Spleen (tissue), 11 donors: Measurements from ENCODE around the gene CCDC138. TPM values are rescaled to one million over a fixed set of nuclear protein-coding genes. Genes with fewer than 3 reads are reported as not detected.

Source experiments
- DNase-seq: peaks from one replicate; pipeline ENCODE4 v3.0.0-alpha.2; 2020
- H3K27ac ChIP-seq, 8 donors: fragments of 200-600 bp; sonication (generic) in 7 of 8; 1 replicate in 4 of 8; 2 replicates in 4 of 8; pipeline versions ENCODE4 v1.5.0 to v1.8.0; 2016 to 2021; ENCODE audit warnings: inconsistent platforms in 4 of 8, mild to moderate bottlenecking in 4 of 8, moderate library complexity in 1 of 8
- H3K27me3 ChIP-seq, 7 donors: fragments of 200-600 bp; sonication (generic) in 6 of 7; replicated peaks in 1 of 7; 1 replicate in 4 of 7; 2 replicates in 3 of 7; pipeline versions ENCODE4 v1.5.0 to v1.8.0; 2016 to 2021; ENCODE audit warnings: inconsistent platforms in 3 of 7, mild to moderate bottlenecking in 1 of 7
- H3K36me3 ChIP-seq, 6 donors: fragments of 200-600 bp; sonication (generic) in 5 of 6; 1 replicate in 4 of 6; 2 replicates in 2 of 6; pipeline versions ENCODE4 v1.5.0 to v1.8.0; 2016 to 2021; ENCODE audit warnings: inconsistent platforms in 2 of 6
- H3K4me1 ChIP-seq, 6 donors: fragments of 200-600 bp; sonication (generic) in 5 of 6; 1 replicate in 3 of 6; 2 replicates in 3 of 6; pipeline versions ENCODE4 v1.5.0 to v1.8.0; 2016 to 2021; ENCODE audit warnings: inconsistent platforms in 3 of 6
- H3K4me3 ChIP-seq, 8 donors: fragments of 200-600 bp; sonication (generic) in 7 of 8; 1 replicate in 4 of 8; 2 replicates in 4 of 8; pipeline versions ENCODE4 v1.5.0 to v1.8.0; 2016 to 2021; ENCODE audit warnings: inconsistent platforms in 4 of 8, mild to moderate bottlenecking in 4 of 8, moderate library complexity in 2 of 8
- H3K9me3 ChIP-seq, 8 donors: fragments of 200-600 bp; sonication (generic) in 7 of 8; 1 replicate in 4 of 8; 2 replicates in 4 of 8; pipeline versions ENCODE4 v1.5.0 to v1.8.0; 2016 to 2021; ENCODE audit warnings: inconsistent platforms in 4 of 8
- CTCF ChIP-seq, 11 experiments: fragments of 200-600 bp in 7 of 11; fragments of 450-650 bp in 4 of 11; sonication (generic) in 4 of 11; IDR thresholded peaks in 8 of 11; conservative IDR thresholded peaks in 3 of 11; 1 replicate in 7 of 11; 2 replicates in 4 of 11; pipeline versions ENCODE4 v1.4.0 to v1.8.0; 2016 to 2021; ENCODE audit warnings: antibody characterized with exemption in 11 of 11, inconsistent platforms in 4 of 11, mild to moderate bottlenecking in 1 of 11
- POLR2A ChIP-seq, 3 donors: fragments of 450-650 bp; IDR thresholded peaks; one replicate each; pipeline ENCODE4 v1.5.1; 2017; ENCODE audit warnings: antibody characterized with exemption in 3 of 3, mild to moderate bottlenecking in 1 of 3
- POLR2AphosphoS5 ChIP-seq, 3 donors: sonication (generic); formaldehyde crosslinking; IDR thresholded peaks; one replicate each; pipeline ENCODE4 v1.5.1; 2017; ENCODE audit warnings: antibody characterized with exemption in 3 of 3
- WGBS, 5 donors: extraction: QIAGEN DNeasy Blood & Tissue Kit in 3 of 5; methylation state at CpG; one replicate each; pipeline versions ENCODE4 v1.1.5 to v1.1.7; 2013 to 2018; 5-methylcytosine and 5-hydroxymethylcytosine counted together
- intact Hi-C: fragments of 100-400 bp; cut with DNase I; formaldehyde crosslinking; loops from one replicate; pipeline ENCODE4 v1.15.0; 2023; ENCODE audit warnings: low total_unique reads
- polyA plus RNA-seq, 3 donors: library from polyadenylated mRNA; stranded (reverse); fragments of 200-250 nt; gene quantifications; one replicate each; pipeline ENCODE4 v1.2.1, GENCODE V29; 2013
- total RNA-seq, 7 donors: library from RNA; depleted of rRNA in 3 of 7; stranded (reverse); fragments of >200 nt in 3 of 7; fragmentation: NEBNext Ultra II Directional in 4 of 7; extraction: Animal tissue kit (Norgen Biotek cat#: 25700) in 4 of 7; gene quantifications; one replicate each; pipeline versions ENCODE4 v1.1.0 to v1.2.1, GENCODE V29; 2016 to 2021
- donor health status: healthy with polysubstance abuse.
- donor health status: DM: no; HTN: no; CAD: no; lungs with moderate emphysema.
- donor health status: DM: no; HTN: no; CAD: no.
- donor health status: Bipolar disorder and iron deficiency.
- donor health status: healthy.
- donor health status: DM: no; HTN: no; CAD: no.
- donor health status: DM: yes; HTN: yes; CAD: no.

CCDC138 gene
- total and polyA plus RNA-seq, 10 donors, result 2.0 to 10.5 (median 4.2) TPM

GRCh38 chr2:108870069-108870644, 83.6 kb downstream of the CCDC138 start:
- Histone ChIP-seq H3K4me1 (no peaks in the 10 kb centered on the region), H3K9me3 (peaks cover 6 to 46% (median 33%) of the 10 kb centered on the region in 8 donors), H3K36me3 (peaks cover 0 to 28% (median 0%) of the 10 kb centered on the region in 6 donors), H3K27ac (no peak overlapping the region), H3K27me3 (no peaks in the 10 kb centered on the region), H3K4me3 (no peak overlapping the region)
- DNase-seq, result no peak
- intact Hi-C loops, result no loop called here
- 95 to 98% (median 96%) methylated on average over 5 of the region's 5 CpGs for WGBS, 5 donors
- TF ChIP-seq CTCF (IDR thresholded peaks at IDR 0.05 in 8 of 11, conservative IDR thresholded peaks at IDR 0.05 in 3 of 11), result no peak
- no peak for TF ChIP-seq POLR2AphosphoS5 (IDR thresholded peaks at IDR 0.05)
- no peak for TF ChIP-seq POLR2A (IDR thresholded peaks at IDR 0.05)

GRCh38 chr2:108877506-108877905, 90.9 kb downstream of the CCDC138 start:
- H3K4me1 ChIP-seq, result no peaks in the 10 kb centered on the region
- no peaks in the 10 kb centered on the region for H3K36me3 ChIP-seq
- TF ChIP-seq POLR2AphosphoS5 (IDR thresholded peaks at IDR 0.05) (no peak), CTCF (IDR thresholded peaks at IDR 0.05 in 8 of 11, conservative IDR thresholded peaks at IDR 0.05 in 3 of 11) (no peak), POLR2A (IDR thresholded peaks at IDR 0.05) (no peak)
- WGBS, 5 donors, result 97 to 100% (median 99%) methylated on average over 2 of the region's 2 CpGs
- H3K9me3 ChIP-seq, result peaks cover 4 to 31% (median 25%) of the 10 kb centered on the region in 8 donors
- H3K4me3 ChIP-seq, result no peak overlapping the region
- intact Hi-C loops, result no loop called here
- DNase-seq, result no peak
- H3K27ac ChIP-seq, result no peak overlapping the region
- no peaks in the 10 kb centered on the region for H3K27me3 ChIP-seq

- Histone ChIP-seq H3K4me1 (no peaks in the 10 kb centered on the region), H3K36me3 (no peaks in the 10 kb centered on the region), H3K27me3 (no peaks in the 10 kb centered on the region), H3K4me3 (no peak overlapping the region), H3K27ac (no peak overlapping the region), H3K9me3 (peaks cover 4 to 39% (median 31%) of the 10 kb centered on the region in 8 donors)
- 50 to 76% (median 63%) methylated on average over 2 of the region's 2 CpGs for WGBS, 5 donors
- DNase-seq, result no peak
- intact Hi-C loops, result no loop called here
- TF ChIP-seq CTCF (IDR thresholded peaks at IDR 0.05 in 8 of 11, conservative IDR thresholded peaks at IDR 0.05 in 3 of 11) (no peak), POLR2AphosphoS5 (IDR thresholded peaks at IDR 0.05) (no peak), POLR2A (IDR thresholded peaks at IDR 0.05) (no peak)
These were observed 91.7 kb downstream of the CCDC138 start for GRCh38 chr2:108878276-108878675.

GRCh38 chr2:108884619-108885018, 98.0 kb downstream of the CCDC138 start:
- intact Hi-C loops, result no loop called here
- Histone ChIP-seq H3K9me3 (peaks cover 4 to 74% (median 59%) of the 10 kb centered on the region in 8 donors), H3K36me3 (no peaks in the 10 kb centered on the region), H3K27me3 (no peaks in the 10 kb centered on the region), H3K4me1 (no peaks in the 10 kb centered on the region), H3K27ac (no peak overlapping the region), H3K4me3 (no peak overlapping the region)
- no peak for DNase-seq
- TF ChIP-seq POLR2AphosphoS5 (IDR thresholded peaks at IDR 0.05), result no peak
- TF ChIP-seq CTCF (IDR thresholded peaks at IDR 0.05 in 8 of 11, conservative IDR thresholded peaks at IDR 0.05 in 3 of 11), result no peak
- TF ChIP-seq POLR2A (IDR thresholded peaks at IDR 0.05), result no peak
- 60 to 71% (median 67%) methylated on average over 6 of the region's 6 CpGs for WGBS, 5 donors
